HG03108 (cell line): ENCODE results near the gene TSPAN15.

Experiments used
- ATAC-seq: cut with Tn5 transposase; IDR thresholded peaks from one replicate; pipeline ENCODE4 v1.9.1; 2021; ENCODE audit warnings: moderate library complexity; ENCODE audit not compliant: unreplicated experiment

The TSPAN15 gene

GRCh38 chr10:69499726-69500689 is 48.7 kb downstream of the TSPAN15 start:
- ATAC-seq, result no peak

- no peak for ATAC-seq
These were observed 49.7 kb downstream of the TSPAN15 start for GRCh38 chr10:69500864-69501468.

GRCh38 chr10:69501657-69502056 is 50.4 kb downstream of the TSPAN15 start:
- ATAC-seq, result no peak

- ATAC-seq, result no peak
These were observed 51.3 kb downstream of the TSPAN15 start for GRCh38 chr10:69502589-69502988.

- ATAC-seq, result no peak
These were observed 52.0 kb downstream of the TSPAN15 start for GRCh38 chr10:69503001-69503895.

- ATAC-seq, result no peak
These were observed 52.6 kb downstream of the TSPAN15 start for GRCh38 chr10:69503896-69504265.

- no peak for ATAC-seq
These were observed 53.4 kb downstream of the TSPAN15 start for GRCh38 chr10:69504576-69505250.

- no peak for ATAC-seq
These were observed 54.5 kb downstream of the TSPAN15 start for GRCh38 chr10:69505636-69506318.

- no peak for ATAC-seq
These were observed 55.2 kb downstream of the TSPAN15 start for GRCh38 chr10:69506487-69506833.

GRCh38 chr10:69506834-69507713 is 55.8 kb downstream of the TSPAN15 start:
- ATAC-seq, result no peak

GRCh38 chr10:69508738-69509340 is 57.6 kb downstream of the TSPAN15 start:
- ATAC-seq, result no peak

- no peak for ATAC-seq
These were observed 61.6 kb downstream of the TSPAN15 start for GRCh38 chr10:69512901-69513300.

GRCh38 chr10:69513617-69514016 is 62.4 kb downstream of the TSPAN15 start:
- ATAC-seq, result no peak

GRCh38 chr10:69515699-69516259 is 64.5 kb downstream of the TSPAN15 start:
- ATAC-seq, result no peak

GRCh38 chr10:69516316-69516715 is 65.1 kb downstream of the TSPAN15 start:
- ATAC-seq, result no peak

- ATAC-seq, result no peak
These were observed 65.5 kb downstream of the TSPAN15 start for GRCh38 chr10:69516796-69517195.

GRCh38 chr10:69517271-69517848 is 66.1 kb downstream of the TSPAN15 start:
- no peak for ATAC-seq

GRCh38 chr10:69527961-69528360 is 76.7 kb downstream of the TSPAN15 start:
- no peak for ATAC-seq
